Keratinocyte (primary cell): Measurements from ENCODE around the gene GATAD2B. TPM values are rescaled to one million over a fixed set of nuclear protein-coding genes. Genes with fewer than 3 reads are reported as not detected.

Source experiments
- DNase-seq: peaks from one replicate; pipeline ENCODE4 v3.0.0-alpha.2; 2011; ENCODE audit warnings: low read depth, missing footprints, low spot score
- FAIRE-seq: peaks from 2 replicates; lab custom pipeline; 2011; peaks lifted over from hg19 to GRCh38; lab: Jason Lieb, UNC
- H2AFZ ChIP-seq: 2 replicates; pipeline ENCODE4 v1.6.0; 2012; ENCODE audit warnings: low read length, control low read depth, inconsistent platforms; ENCODE audit not compliant: control insufficient read depth
- H3K27ac ChIP-seq: 2 replicates; pipeline ENCODE4 v1.5.1; 2011; ENCODE audit warnings: low read length; ENCODE audit not compliant: control insufficient read depth, insufficient read depth
- H3K27me3 ChIP-seq: 3 replicates; pipeline ENCODE4 v1.6.0; 2011; ENCODE audit warnings: low read length; ENCODE audit not compliant: control insufficient read depth, insufficient read depth; ENCODE audit errors: extremely low read depth
- H3K36me3 ChIP-seq, 2 experiments: 2 replicates in 1 of 2; 3 replicates in 1 of 2; pipeline ENCODE4 v1.5.1; 2011; ENCODE audit warnings: low read length in 2 of 2, mild to moderate bottlenecking in 1 of 2; ENCODE audit not compliant: control insufficient read depth in 2 of 2, insufficient read depth in 2 of 2; ENCODE audit errors: extremely low read depth in 1 of 2
- H3K4me1 ChIP-seq: 3 replicates; pipeline ENCODE4 v1.5.1; 2011; ENCODE audit warnings: low read length; ENCODE audit not compliant: control insufficient read depth, insufficient read depth; ENCODE audit errors: extremely low read depth
- H3K4me2 ChIP-seq: 3 replicates; pipeline ENCODE4 v1.6.0; 2011; ENCODE audit warnings: low read depth, low read length; ENCODE audit not compliant: control insufficient read depth, insufficient read depth; ENCODE audit errors: extremely low read depth
- H3K4me3 ChIP-seq, 3 experiments: fragments of 200-600 bp in 1 of 3; sonication (generic) in 1 of 3; 2 replicates in 2 of 3; 3 replicates in 1 of 3; pipeline ENCODE4 v1.5.1; 2011 to 2016; ENCODE audit warnings: low read length in 3 of 3, mild to moderate bottlenecking in 3 of 3, control low read depth in 2 of 3, inconsistent platforms in 1 of 3, low read depth in 1 of 3, mixed read lengths in 1 of 3, mixed run types in 1 of 3, moderate library complexity in 1 of 3; ENCODE audit not compliant: control insufficient read depth in 2 of 3, insufficient read depth in 2 of 3; ENCODE audit errors: extremely low read depth in 1 of 3
- H3K79me2 ChIP-seq: 2 replicates; pipeline ENCODE4 v1.6.0; 2012; ENCODE audit warnings: low read length; ENCODE audit not compliant: control insufficient read depth, insufficient read depth
- H3K9ac ChIP-seq: 3 replicates; pipeline ENCODE4 v1.6.0; 2011; ENCODE audit warnings: low read length; ENCODE audit not compliant: control insufficient read depth, insufficient read depth; ENCODE audit errors: extremely low read depth
- H3K9me1 ChIP-seq: 3 replicates; pipeline ENCODE4 v1.6.0; 2011; ENCODE audit warnings: low read length; ENCODE audit not compliant: control insufficient read depth, insufficient read depth; ENCODE audit errors: extremely low read depth
- H3K9me3 ChIP-seq: 2 replicates; pipeline ENCODE4 v1.5.1; 2012; ENCODE audit warnings: low read depth, low read length; ENCODE audit not compliant: control insufficient read depth
- H4K20me1 ChIP-seq: 3 replicates; pipeline ENCODE4 v1.6.0; 2011; ENCODE audit warnings: low read length; ENCODE audit not compliant: control insufficient read depth, insufficient read depth; ENCODE audit errors: extremely low read depth
- CTCF ChIP-seq, 3 experiments: IDR thresholded peaks in 1 of 3; conservative IDR thresholded peaks in 1 of 3; optimal IDR thresholded peaks in 1 of 3; 2 replicates in 2 of 3; 3 replicates in 1 of 3; pipeline versions ENCODE3 to v1.5.1; 2011; ENCODE audit warnings: low read length in 3 of 3, mild to moderate bottlenecking in 3 of 3, moderate library complexity in 2 of 3, control low read depth in 1 of 3, inconsistent platforms in 1 of 3; ENCODE audit not compliant: insufficient read depth in 2 of 3; ENCODE audit errors: extremely low read depth in 1 of 3
- EZH2 ChIP-seq: IDR thresholded peaks from one replicate; pipeline ENCODE4 v1.6.1; 2012; ENCODE audit warnings: inconsistent platforms, mild to moderate bottlenecking, low read length, moderate library complexity
- dilution Hi-C: fragments of 300-500 bp; cut with MboI; formaldehyde crosslinking; loops from one replicate; pipeline ENCODE4 v1.7.0; 2020; ENCODE audit warnings: low sequenced_read_pairs; ENCODE audit not compliant: extremely low pct_ligation_motif_present
- polyA plus RNA-seq, 5 experiments: library from polyadenylated mRNA; depleted of rRNA in 3 of 5; stranded (reverse) in 3 of 5; stranded (forward) in 1 of 5; unstranded in 1 of 5; fragments of >200 nt; gene quantifications; 1 replicate in 1 of 5; 2 replicates in 3 of 5; 3 replicates in 1 of 5; pipeline versions ENCODE4 v1.2.1 to v1.2.3, GENCODE V29; 2011 to 2012; ENCODE audit warnings: missing spikeins in 2 of 5, low read depth in 1 of 5, low replicate concordance in 1 of 5

Gene GATAD2B
- polyA plus RNA-seq, 1 donor (not counting 4 experiments of a cell fraction or from before 2014, with no cell fraction given), result 6.1 TPM

GRCh38 chr1:153926405-153926804 is 3.6 kb upstream of the GATAD2B start:
- H3K9me1 ChIP-seq, result no peaks in the 10 kb centered on the region
- FAIRE-seq, result no peak
- H3K4me3 ChIP-seq, result no peak overlapping the region
- H3K4me1 ChIP-seq, result peaks cover 8% of the 10 kb centered on the region
- H2AFZ ChIP-seq, result no peak overlapping the region
- H3K79me2 ChIP-seq, result peaks cover 8% of the 10 kb centered on the region
- H3K9ac ChIP-seq, result no peak overlapping the region
- H3K27ac ChIP-seq, result no peak overlapping the region
- H3K4me2 ChIP-seq, result no peak overlapping the region
- H4K20me1 ChIP-seq, result no peaks in the 10 kb centered on the region
- H3K27me3 ChIP-seq, result no peaks in the 10 kb centered on the region
- TF ChIP-seq CTCF (optimal IDR thresholded peaks at IDR 0.05 in 1 of 3, IDR thresholded peaks at IDR 0.05 in 1 of 3, conservative IDR thresholded peaks at IDR 0.05 in 1 of 3; ENCODE audit: extremely low read depth in 1 of 3, insufficient read depth in 2 of 3, low read length in 3 of 3) (no peak), EZH2 (no peak)
- dilution Hi-C loops, result no loop called here
- H3K9me3 ChIP-seq, result no peaks in the 10 kb centered on the region
- H3K36me3 ChIP-seq, result peaks cover 0 to 8% of the 10 kb centered on the region in 2 experiments
- no peak for DNase-seq

- TF ChIP-seq CTCF (optimal IDR thresholded peaks at IDR 0.05 in 1 of 3, IDR thresholded peaks at IDR 0.05 in 1 of 3, conservative IDR thresholded peaks at IDR 0.05 in 1 of 3; ENCODE audit: extremely low read depth in 1 of 3, insufficient read depth in 2 of 3, low read length in 3 of 3) (peak in 2 of 3 experiments; percentile 19 to 41), EZH2 (no peak)
- no peaks in the 10 kb centered on the region for H3K27me3 ChIP-seq
- H3K9me1 ChIP-seq, result no peaks in the 10 kb centered on the region
- peak overlapping the region; percentile 76 for H3K27ac ChIP-seq
- dilution Hi-C loops, result no loop called here
- peaks cover 22% of the 10 kb centered on the region for H3K4me1 ChIP-seq
- no peak for FAIRE-seq
- H3K9me3 ChIP-seq, result no peaks in the 10 kb centered on the region
- no peak for DNase-seq
- H2AFZ ChIP-seq, result peak overlapping the region; percentile 27
- peaks cover 48% of the 10 kb centered on the region for H3K79me2 ChIP-seq
- peak overlapping the region; percentile 56 to 84 (median 78) for H3K4me3 ChIP-seq
- peak overlapping the region; percentile 93 for H3K4me2 ChIP-seq
- H3K36me3 ChIP-seq, result peaks cover 2 to 3% of the 10 kb centered on the region in 2 experiments
- peak overlapping the region; percentile 85 for H3K9ac ChIP-seq
- peaks cover 10% of the 10 kb centered on the region for H4K20me1 ChIP-seq
These were observed 448 bp downstream of the GATAD2B start for GRCh38 chr1:153922076-153922971.
